Measurements from ENCODE around the gene DGKG.

Gene DGKG

GRCh38 chr3:186361762-186362536, at the start of gene DGKG:
TSS of gene DGKG (minus strand) at chr3:186362234. CDS start at chr3:186320459, 41,775 bp downstream.
- no peak for TF ChIP-seq CTCF (IDR thresholded peaks at IDR 0.05; ENCODE audit: borderline replicate concordance, control extremely low read depth, extremely low read depth, insufficient read depth, missing control alignments)
- in situ Hi-C loops (cut with MboI; ENCODE audit: low sequenced_read_pairs, unreplicated experiment), result no loop called here
- DNase-seq (ENCODE audit: low spot score), result peak; percentile 80

DNA sequence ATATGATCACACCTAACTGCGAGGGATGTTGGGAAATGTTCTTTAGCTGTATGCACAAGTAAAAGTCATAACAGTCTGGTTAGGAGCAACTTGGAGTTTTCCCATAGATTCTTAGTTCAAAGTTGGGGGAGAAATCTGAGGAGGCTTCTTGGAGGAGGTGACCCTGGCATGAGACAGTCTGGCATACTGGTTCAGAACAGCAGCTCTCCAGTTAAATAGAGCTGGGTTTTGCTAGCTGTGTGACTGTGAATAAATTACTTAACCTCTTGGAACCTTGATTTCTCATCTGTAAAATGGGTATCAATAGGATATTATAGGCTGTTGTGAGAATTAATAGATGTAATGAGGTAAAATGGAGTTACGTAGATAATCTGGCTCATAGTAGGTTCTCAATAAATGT, 49.1 kb upstream of the DGKG start:
- DNase-seq (ENCODE audit: low spot score), result no peak
- TF ChIP-seq CTCF (IDR thresholded peaks at IDR 0.05; ENCODE audit: borderline replicate concordance, control extremely low read depth, extremely low read depth, insufficient read depth, missing control alignments), result no peak
- in situ Hi-C loops (cut with MboI; ENCODE audit: low sequenced_read_pairs, unreplicated experiment), result no loop called here

GRCh38 chr3:186406669-186407635, 44.9 kb upstream of the DGKG start:
- TF ChIP-seq CTCF (IDR thresholded peaks at IDR 0.05; ENCODE audit: borderline replicate concordance, control extremely low read depth, extremely low read depth, insufficient read depth, missing control alignments), result no peak
- no peak for DNase-seq (ENCODE audit: low spot score)
- in situ Hi-C loops (cut with MboI; ENCODE audit: low sequenced_read_pairs, unreplicated experiment), result no loop called here

GRCh38 chr3:186401556-186401955, 39.5 kb upstream of the DGKG start:
- in situ Hi-C loops (cut with MboI; ENCODE audit: low sequenced_read_pairs, unreplicated experiment), result no loop called here
- no peak for DNase-seq (ENCODE audit: low spot score)
- no peak for TF ChIP-seq CTCF (IDR thresholded peaks at IDR 0.05; ENCODE audit: borderline replicate concordance, control extremely low read depth, extremely low read depth, insufficient read depth, missing control alignments)

DNA sequence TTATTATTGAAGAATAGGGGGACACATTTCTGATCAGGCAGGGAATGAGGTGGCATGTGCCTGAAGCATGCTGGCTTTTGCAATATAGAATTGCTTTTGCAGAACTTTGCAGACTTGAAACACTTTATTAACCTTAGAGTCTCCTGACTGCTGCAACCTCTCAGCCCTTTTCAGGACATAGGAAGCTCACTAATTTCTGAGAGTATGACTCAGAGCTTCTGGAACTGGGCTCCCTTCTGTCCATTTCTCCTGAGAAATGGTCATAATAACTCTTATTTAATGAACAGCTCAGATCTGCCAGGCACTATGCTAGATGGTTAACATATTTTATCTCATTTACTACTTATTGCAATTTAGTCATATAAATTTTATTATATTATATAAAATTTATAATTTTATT, 38.6 kb upstream of the DGKG start:
- TF ChIP-seq CTCF (IDR thresholded peaks at IDR 0.05; ENCODE audit: borderline replicate concordance, control extremely low read depth, extremely low read depth, insufficient read depth, missing control alignments), result no peak
- no peak for DNase-seq (ENCODE audit: low spot score)
- in situ Hi-C loops (cut with MboI; ENCODE audit: low sequenced_read_pairs, unreplicated experiment), result no loop called here

- DNase-seq (ENCODE audit: low spot score), result no peak
- TF ChIP-seq CTCF (IDR thresholded peaks at IDR 0.05; ENCODE audit: borderline replicate concordance, control extremely low read depth, extremely low read depth, insufficient read depth, missing control alignments), result no peak
- in situ Hi-C loops (cut with MboI; ENCODE audit: low sequenced_read_pairs, unreplicated experiment), result no loop called here
These were observed 38.0 kb upstream of the DGKG start for GRCh38 chr3:186400026-186400425.

All from GM13976 (cell line).